ENCODE data around the gene WDR33.

WDR33 gene

GRCh38 chr2:127701651-127702394 is 109.1 kb downstream of the WDR33 start:
- peak overlapping the region; percentile 74 for H3K4me3 ChIP-seq (replicated peaks; ENCODE audit: low read depth, low read length)
- TF ChIP-seq, protein P1, sequence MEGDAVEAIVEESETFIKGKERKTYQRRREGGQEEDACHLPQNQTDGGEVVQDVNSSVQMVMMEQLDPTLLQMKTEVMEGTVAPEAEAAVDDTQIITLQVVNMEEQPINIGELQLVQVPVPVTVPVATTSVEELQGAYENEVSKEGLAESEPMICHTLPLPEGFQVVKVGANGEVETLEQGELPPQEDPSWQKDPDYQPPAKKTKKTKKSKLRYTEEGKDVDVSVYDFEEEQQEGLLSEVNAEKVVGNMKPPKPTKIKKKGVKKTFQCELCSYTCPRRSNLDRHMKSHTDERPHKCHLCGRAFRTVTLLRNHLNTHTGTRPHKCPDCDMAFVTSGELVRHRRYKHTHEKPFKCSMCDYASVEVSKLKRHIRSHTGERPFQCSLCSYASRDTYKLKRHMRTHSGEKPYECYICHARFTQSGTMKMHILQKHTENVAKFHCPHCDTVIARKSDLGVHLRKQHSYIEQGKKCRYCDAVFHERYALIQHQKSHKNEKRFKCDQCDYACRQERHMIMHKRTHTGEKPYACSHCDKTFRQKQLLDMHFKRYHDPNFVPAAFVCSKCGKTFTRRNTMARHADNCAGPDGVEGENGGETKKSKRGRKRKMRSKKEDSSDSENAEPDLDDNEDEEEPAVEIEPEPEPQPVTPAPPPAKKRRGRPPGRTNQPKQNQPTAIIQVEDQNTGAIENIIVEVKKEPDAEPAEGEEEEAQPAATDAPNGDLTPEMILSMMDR (IDR thresholded peaks at IDR 0.05; ENCODE audit: low read length, missing control alignments): peak; percentile 18
- DNase-seq (ENCODE audit: low read depth): peak; percentile 77

- peak; percentile 92 for DNase-seq (ENCODE audit: low read depth)
- TF ChIP-seq, protein P1 (IDR thresholded peaks at IDR 0.05; ENCODE audit: low read length, missing control alignments): no peak
- peak within 1 kb of the TSS; percentile 74 for H3K4me3 ChIP-seq (replicated peaks; ENCODE audit: low read depth, low read length)
These were observed 109.7 kb downstream of the WDR33 start, which contains the start of gene SFT2D3 for GRCh38 chr2:127701193-127701650. Gene SFT2D3 (plus strand): TSS chr2:127701497. CDS start chr2:127701529, 32 bp downstream.

GRCh38 chr2:127700527-127701192 is 110.3 kb downstream of the WDR33 start:
- H3K4me3 ChIP-seq (replicated peaks; ENCODE audit: low read depth, low read length): peak overlapping the region; percentile 74
- TF ChIP-seq, protein P1 (IDR thresholded peaks at IDR 0.05; ENCODE audit: low read length, missing control alignments): no peak
- DNase-seq (ENCODE audit: low read depth): no peak

GRCh38 chr2:127698553-127699355 is 112.2 kb downstream of the WDR33 start:
- TF ChIP-seq, protein P1 (IDR thresholded peaks at IDR 0.05; ENCODE audit: low read length, missing control alignments): no peak
- no peak overlapping the region for H3K4me3 ChIP-seq (replicated peaks; ENCODE audit: low read depth, low read length)

GRCh38 chr2:127697482-127698180 is 113.3 kb downstream of the WDR33 start:
- no peak for DNase-seq (ENCODE audit: low read depth)

More at GRCh38 chr2:127698553-127699355, 112.2 kb downstream of the WDR33 start:
- no peak for DNase-seq (ENCODE audit: low read depth)

More at GRCh38 chr2:127697482-127698180, 113.3 kb downstream of the WDR33 start:
- H3K4me3 ChIP-seq (replicated peaks; ENCODE audit: low read depth, low read length): no peak overlapping the region
- TF ChIP-seq, protein P1 (IDR thresholded peaks at IDR 0.05; ENCODE audit: low read length, missing control alignments): no peak
